H1 (cell line): ENCODE measurements around the gene LCOR. TPM values are rescaled to one million over a fixed set of nuclear protein-coding genes. Genes with fewer than 3 reads are reported as not detected.

Experiments
- CTCF ChIA-PET: fragments of 300-600 bp; sonication (Branson Sonifier 250); formaldehyde crosslinking; loops from one replicate; lab custom pipeline; 2021; ENCODE audit not compliant: partially characterized antibody; lab: Charles Lee
- POLR2A ChIA-PET: fragments of 300-600 bp; sonication (Branson Sonifier 250); formaldehyde crosslinking; loops from one replicate; lab custom pipeline; 2021; ENCODE audit warnings: inconsistent platforms; ENCODE audit not compliant: partially characterized antibody; lab: Charles Lee
- DNase-seq, 2 experiments: peaks; one replicate each; pipeline versions ENCODE4 v3.0.0 to v3.0.0-alpha.2; 2010 to 2022; ENCODE audit warnings: low spot score in 2 of 2, low read depth in 1 of 2, mixed read lengths in 1 of 2
- FAIRE-seq: peaks from 2 replicates; lab custom pipeline; 2011; peaks lifted over from hg19 to GRCh38; lab: Jason Lieb, UNC
- H2AFZ ChIP-seq: 2 replicates; pipeline ENCODE4 v1.8.1; 2012; ENCODE audit warnings: low read length, inconsistent platforms
- H2AK5ac ChIP-seq: 2 replicates; pipeline ENCODE4 v1.6.1; 2013; ENCODE audit warnings: low read depth, low read length
- H2BK120ac ChIP-seq: replicated peaks from 2 replicates; pipeline ENCODE3; 2013; ENCODE audit warnings: low read depth, low read length, inconsistent platforms
- H2BK12ac ChIP-seq: 2 replicates; pipeline ENCODE4 v1.6.1; 2013; ENCODE audit warnings: low read depth, low read length
- H2BK15ac ChIP-seq: 2 replicates; pipeline ENCODE4 v1.6.1; 2013; ENCODE audit warnings: low read length
- H2BK20ac ChIP-seq: 2 replicates; pipeline ENCODE4 v1.6.1; 2013; ENCODE audit warnings: low read length
- H2BK5ac ChIP-seq: 2 replicates; pipeline ENCODE4 v1.6.1; 2013; ENCODE audit warnings: low read depth, low read length
- H3K14ac ChIP-seq: 2 replicates; pipeline ENCODE4 v1.6.1; 2013; ENCODE audit warnings: inconsistent platforms; ENCODE audit not compliant: insufficient read length
- H3K18ac ChIP-seq: 2 replicates; pipeline ENCODE4 v1.6.1; 2013; ENCODE audit warnings: low read length; ENCODE audit errors: extremely low read depth
- H3K23ac ChIP-seq: 2 replicates; pipeline ENCODE4 v1.6.1; 2013; ENCODE audit warnings: inconsistent platforms; ENCODE audit not compliant: insufficient read length
- H3K23me2 ChIP-seq: 2 replicates; pipeline ENCODE4 v1.6.1; 2013; ENCODE audit warnings: low read depth, low read length
- H3K27ac ChIP-seq: 2 replicates; pipeline ENCODE4 v1.6.1; 2011; ENCODE audit warnings: low read depth, low read length, inconsistent platforms
- H3K27me3 ChIP-seq, 4 experiments: replicated peaks in 1 of 4; 1 replicate in 1 of 4; 2 replicates in 3 of 4; pipeline versions ENCODE4 v1.6.1 to v1.8.1; 2011 to 2013; ENCODE audit warnings: low read length in 3 of 4, mild to moderate bottlenecking in 3 of 4, inconsistent platforms in 2 of 4, mixed read lengths in 2 of 4, moderate library complexity in 1 of 4; ENCODE audit not compliant: control insufficient read depth in 3 of 4, insufficient read depth in 3 of 4; ENCODE audit errors: extremely low read depth in 1 of 4
- H3K36me3 ChIP-seq, 4 experiments: 2 replicates each; pipeline versions ENCODE4 v1.6.1 to v1.8.1; 2011 to 2013; ENCODE audit warnings: mild to moderate bottlenecking in 4 of 4, low read length in 3 of 4, moderate library complexity in 2 of 4, control low read depth in 1 of 4, inconsistent platforms in 1 of 4; ENCODE audit not compliant: insufficient read depth in 4 of 4, control insufficient read depth in 2 of 4
- H3K4ac ChIP-seq: replicated peaks from 2 replicates; pipeline ENCODE3; 2013; ENCODE audit warnings: low read length, low read depth, mixed read lengths, inconsistent platforms; ENCODE audit not compliant: insufficient read length
- H3K4me1 ChIP-seq, 4 experiments: replicated peaks in 1 of 4; 1 replicate in 1 of 4; 2 replicates in 3 of 4; pipeline versions ENCODE4 v1.6.1 to v1.8.1; 2011 to 2013; ENCODE audit warnings: low read length in 3 of 4, inconsistent platforms in 2 of 4, mixed read lengths in 1 of 4; ENCODE audit not compliant: insufficient read depth in 4 of 4, control insufficient read depth in 3 of 4
- H3K4me2 ChIP-seq, 2 experiments: 2 replicates each; pipeline versions ENCODE4 v1.6.1 to v1.8.1; 2011 to 2013; ENCODE audit warnings: low read depth in 2 of 2, low read length in 2 of 2, control low read depth in 1 of 2, inconsistent platforms in 1 of 2, mild to moderate bottlenecking in 1 of 2; ENCODE audit not compliant: insufficient read depth in 1 of 2
- H3K4me3 ChIP-seq, 4 experiments: fragments of 200-600, 300-600 bp in 1 of 4; sonication (generic), shearing (Covaris generic), sonication (Bioruptor Twin) in 1 of 4; 2 replicates each; pipeline versions ENCODE4 v1.5.1 to v1.8.1; 2011 to 2016; ENCODE audit warnings: low read length in 4 of 4, low read depth in 3 of 4, control low read depth in 2 of 4, inconsistent platforms in 2 of 4, mild to moderate bottlenecking in 2 of 4, mixed read lengths in 1 of 4, moderate library complexity in 1 of 4; ENCODE audit not compliant: insufficient read depth in 2 of 4; ENCODE audit errors: extremely low read depth in 1 of 4
- H3K56ac ChIP-seq: replicated peaks from 2 replicates; pipeline ENCODE3; 2013; ENCODE audit warnings: low read depth, mild to moderate bottlenecking, mixed read lengths, low read length, inconsistent platforms; ENCODE audit not compliant: insufficient read length
- H3K79me1 ChIP-seq: 2 replicates; pipeline ENCODE4 v1.6.1; 2013; ENCODE audit warnings: low read depth, low read length, control low read depth
- H3K79me2 ChIP-seq, 2 experiments: 2 replicates each; pipeline versions ENCODE4 v1.6.1 to v1.8.1; 2012 to 2013; ENCODE audit warnings: low read length in 2 of 2, mild to moderate bottlenecking in 2 of 2, inconsistent platforms in 1 of 2; ENCODE audit not compliant: insufficient read depth in 2 of 2, control insufficient read depth in 1 of 2
- H3K9ac ChIP-seq, 4 experiments: replicated peaks in 1 of 4; 1 replicate in 1 of 4; 2 replicates in 3 of 4; pipeline versions ENCODE4 v1.6.1 to v1.8.1; 2011 to 2013; ENCODE audit warnings: low read depth in 3 of 4, low read length in 3 of 4, control low read depth in 2 of 4, mild to moderate bottlenecking in 2 of 4, moderate library complexity in 2 of 4, inconsistent platforms in 1 of 4; ENCODE audit errors: extremely low read depth in 1 of 4
- H3K9me3 ChIP-seq, 2 experiments: 2 replicates each; pipeline versions ENCODE4 v1.6.1 to v1.8.1; 2012 to 2013; ENCODE audit warnings: mild to moderate bottlenecking in 2 of 2, moderate library complexity in 2 of 2, control low read depth in 1 of 2, inconsistent platforms in 1 of 2, low read depth in 1 of 2, low read length in 1 of 2, mixed read lengths in 1 of 2; ENCODE audit not compliant: insufficient read depth in 2 of 2
- H4K20me1 ChIP-seq, 2 experiments: replicated peaks in 1 of 2; 2 replicates each; pipeline versions ENCODE3 to v1.8.1; 2011 to 2013; ENCODE audit warnings: inconsistent platforms in 2 of 2, low read length in 2 of 2, mild to moderate bottlenecking in 1 of 2; ENCODE audit not compliant: insufficient read depth in 2 of 2, control insufficient read depth in 1 of 2
- H4K5ac ChIP-seq: 2 replicates; pipeline ENCODE4 v1.6.1; 2013; ENCODE audit warnings: low read length, low read depth, mixed read lengths, inconsistent platforms; ENCODE audit not compliant: insufficient read length
- H4K8ac ChIP-seq: 2 replicates; pipeline ENCODE4 v1.8.0; 2013; ENCODE audit warnings: mild to moderate bottlenecking, moderate library complexity, low read length, inconsistent platforms; ENCODE audit not compliant: insufficient read depth; ENCODE audit errors: extremely low read depth
- H4K91ac ChIP-seq: replicated peaks from 2 replicates; pipeline ENCODE3; 2013; ENCODE audit warnings: low read length, mixed read lengths, inconsistent platforms; ENCODE audit not compliant: insufficient read length
- CREB1 ChIP-seq: IDR thresholded peaks from 2 replicates; pipeline ENCODE4 v1.6.1; 2012; ENCODE audit warnings: inconsistent platforms
- HDAC6 ChIP-seq: IDR thresholded peaks from one replicate; pipeline ENCODE4 v1.7.1; 2012; ENCODE audit warnings: low read depth, mild to moderate bottlenecking, inconsistent platforms, low read length, moderate library complexity
- KDM4A ChIP-seq: IDR thresholded peaks from one replicate; pipeline ENCODE4 v1.7.1; 2012; ENCODE audit warnings: low read depth, mild to moderate bottlenecking, moderate library complexity, low read length, inconsistent platforms; ENCODE audit not compliant: severe bottlenecking
- NRF1 ChIP-seq: IDR thresholded peaks from 2 replicates; pipeline ENCODE4 v1.6.1; 2011; ENCODE audit warnings: mild to moderate bottlenecking, low read depth, low read length, improper control_type of control experiment
- RAD21 ChIP-seq, 2 experiments: IDR thresholded peaks in 1 of 2; conservative IDR thresholded peaks in 1 of 2; 2 replicates each; pipeline ENCODE4 v1.6.1; 2011; ENCODE audit warnings: low read depth in 2 of 2, low read length in 2 of 2, improper control_type of control experiment in 1 of 2, inconsistent platforms in 1 of 2, mild to moderate bottlenecking in 1 of 2, moderate library complexity in 1 of 2
- RBBP5 ChIP-seq: IDR thresholded peaks from 2 replicates; pipeline ENCODE4 v1.7.1; 2012; ENCODE audit warnings: low read depth, mild to moderate bottlenecking, inconsistent platforms, low read length, moderate library complexity, borderline replicate concordance
- RNF2 ChIP-seq: fragments of 200-900, 300-1000 bp; sonication (generic); IDR thresholded peaks from 2 replicates; pipeline ENCODE4 v1.7.1; 2016; ENCODE audit warnings: borderline replicate concordance, low read depth, mild to moderate bottlenecking, antibody characterized with exemption, low read length; ENCODE audit not compliant: poor library complexity, severe bottlenecking; ENCODE audit errors: missing control alignments
- SAP30 ChIP-seq: fragments of 300-600 bp; sonication (generic); IDR thresholded peaks from 2 replicates; pipeline ENCODE4 v1.7.1; 2012; ENCODE audit warnings: low read length, moderate library complexity, mild to moderate bottlenecking, inconsistent platforms; ENCODE audit not compliant: insufficient read depth, insufficient replicate concordance
- SP2 ChIP-seq: IDR thresholded peaks from 2 replicates; pipeline ENCODE4 v1.6.1; 2012; ENCODE audit warnings: mild to moderate bottlenecking, low read length, inconsistent platforms
- SP4 ChIP-seq: IDR thresholded peaks from 2 replicates; pipeline ENCODE4 v1.6.1; 2012; ENCODE audit warnings: low read length, inconsistent platforms
- SRF ChIP-seq: IDR thresholded peaks from 2 replicates; pipeline ENCODE4 v1.6.1; 2011; ENCODE audit warnings: mild to moderate bottlenecking, low read depth, low read length, moderate library complexity
- WGBS, 2 experiments: shearing (Covaris generic) in 1 of 2; methylation state at CpG; one replicate each; pipeline versions ENCODE4 v1.1.6 to v1.1.7; 2013 to 2015; ENCODE audit warnings: low lambda C conversion rate in 2 of 2, mixed read lengths in 2 of 2, inconsistent platforms in 1 of 2, low coverage in 1 of 2, missing lambda C conversion rate in 1 of 2; ENCODE audit not compliant: insufficient replicate concordance in 2 of 2, insufficient coverage in 1 of 2, insufficient read length in 1 of 2; ENCODE audit errors: extremely low coverage in 1 of 2, missing lambda C conversion rate in 1 of 2; 5-methylcytosine and 5-hydroxymethylcytosine counted together
- polyA plus RNA-seq, 7 experiments: library from polyadenylated mRNA; depleted of rRNA in 3 of 7; stranded (reverse) in 5 of 7; unstranded in 2 of 7; fragments of >200 nt in 5 of 7; fragments of 200-250 nt in 2 of 7; gene quantifications; 1 replicate in 5 of 7; 2 replicates in 1 of 7; 4 replicates in 1 of 7; pipeline versions ENCODE4 v1.2.1 to v1.2.3, GENCODE V29; 2011 to 2013; ENCODE audit warnings: missing spikeins in 2 of 7, mixed read lengths in 2 of 7
- total RNA-seq: library from RNA; stranded (reverse); fragmentation: NEBNext Ultra II Directional; extraction: Animal tissue kit (Norgen Biotek cat#: 25700); gene quantifications from 2 replicates; pipeline ENCODE4 v1.2.1, GENCODE V29; 2021
- TF ChIP-seq, protein P1 (sequence below): IDR thresholded peaks from 2 replicates; pipeline ENCODE4 v1.6.1; 2012; ENCODE audit warnings: inconsistent platforms

LCOR gene
- total and polyA plus RNA-seq, 2 of the 8 experiments (the other 6 are each of a cell fraction or from before 2014, with no cell fraction given): 4.7 to 25.5 TPM

DNA sequence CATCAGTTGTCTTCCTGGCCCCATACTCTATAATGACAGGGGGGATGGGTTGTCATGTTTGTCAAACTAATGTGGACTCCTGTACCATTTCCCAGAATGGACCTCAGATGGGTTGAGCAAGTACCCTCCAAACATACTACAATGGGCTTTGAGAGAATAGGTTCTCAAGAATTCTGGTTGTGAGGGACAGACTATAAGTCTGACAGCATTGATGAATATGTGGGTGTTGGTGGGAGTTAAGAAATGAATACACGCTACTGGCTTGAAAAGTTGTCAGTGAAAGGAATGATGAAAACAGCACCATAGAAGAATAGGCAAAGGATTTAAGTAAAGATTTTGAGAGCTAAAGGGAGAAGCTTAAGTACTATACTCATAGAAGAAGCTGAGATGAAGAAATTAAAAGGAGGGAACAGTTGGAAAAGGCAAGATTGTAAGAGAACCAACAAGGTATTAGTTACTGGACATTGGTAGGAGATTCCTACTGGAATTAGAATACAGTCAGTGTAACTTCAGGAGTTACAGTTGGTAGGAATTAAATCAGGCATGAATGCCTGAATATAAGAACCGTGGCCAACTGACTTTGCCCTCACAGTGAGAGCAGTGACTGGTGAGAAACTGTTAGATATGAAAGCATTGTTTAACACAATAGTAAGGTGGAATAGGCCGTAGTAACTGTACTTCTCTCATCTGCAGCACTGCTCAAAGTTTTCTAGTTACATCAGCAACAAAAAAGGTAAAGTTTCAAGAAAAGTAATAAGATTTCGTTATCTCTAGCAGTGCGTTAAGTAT is 86.3 kb downstream of the LCOR start:
- POLR2A ChIA-PET: no interaction called here
- no peak overlapping the region for H3K9ac ChIP-seq
- H2AFZ ChIP-seq: no peak overlapping the region
- H2AK5ac ChIP-seq: no peak overlapping the region
- H4K20me1 ChIP-seq: no peaks in the 10 kb centered on the region
- H3K79me2 ChIP-seq: peaks cover 0 to 7% of the 10 kb centered on the region in 2 experiments; a peak in 1 of 4 replicates
- H4K91ac ChIP-seq: no peak overlapping the region
- H3K4me2 ChIP-seq: no peak overlapping the region
- H3K4ac ChIP-seq: no peak overlapping the region
- H4K8ac ChIP-seq: no peak overlapping the region
- no peak overlapping the region for H3K18ac ChIP-seq
- 93% methylated on average over 5 of the region's 5 CpGs; no CpG with 5 or more reads in 1 of the 2 experiments for WGBS, 2 experiments
- no peak overlapping the region for H4K5ac ChIP-seq
- no peaks in the 10 kb centered on the region for H3K79me1 ChIP-seq
- CTCF ChIA-PET: interaction anchor here (1.8 kb wide), 1 partner anchor 8 kb away, joined by 9 read pairs; no protein-coding TSS in a partner anchor
- H3K14ac ChIP-seq: no peak overlapping the region
- no peak for FAIRE-seq
- no peak for DNase-seq
- no peak overlapping the region for H2BK12ac ChIP-seq
- no peak overlapping the region for H3K27ac ChIP-seq
- H2BK120ac ChIP-seq: no peak overlapping the region
- H3K4me1 ChIP-seq: no peaks in the 10 kb centered on the region
- no peak overlapping the region for H2BK15ac ChIP-seq
- no peak overlapping the region for H3K23ac ChIP-seq
- H3K4me3 ChIP-seq: no peak overlapping the region
- H3K23me2 ChIP-seq: no peaks in the 10 kb centered on the region
- peaks cover 0 to 1% (median 0%) of the 10 kb centered on the region in 4 experiments; a peak in 1 of 7 replicates for H3K27me3 ChIP-seq
- H3K9me3 ChIP-seq: no peaks in the 10 kb centered on the region
- H3K56ac ChIP-seq: no peak overlapping the region
- no peaks in the 10 kb centered on the region; a peak in 2 of 8 replicates for H3K36me3 ChIP-seq
- no peak overlapping the region for H2BK20ac ChIP-seq
- H2BK5ac ChIP-seq: no peak overlapping the region
- no peak for TF ChIP-seq HDAC6
- TF ChIP-seq KDM4A: no peak
- no peak for TF ChIP-seq RBBP5
- no peak for TF ChIP-seq RAD21 (IDR thresholded peaks at IDR 0.05 in 1 of 2, conservative IDR thresholded peaks at IDR 0.05 in 1 of 2; ENCODE audit: low read depth in 2 of 2, low read length in 2 of 2)
- TF ChIP-seq, protein P1, sequence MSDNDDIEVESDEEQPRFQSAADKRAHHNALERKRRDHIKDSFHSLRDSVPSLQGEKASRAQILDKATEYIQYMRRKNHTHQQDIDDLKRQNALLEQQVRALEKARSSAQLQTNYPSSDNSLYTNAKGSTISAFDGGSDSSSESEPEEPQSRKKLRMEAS: no peak
- TF ChIP-seq SP4: no peak
- TF ChIP-seq SRF: no peak
- TF ChIP-seq SAP30: no peak
- no peak for TF ChIP-seq CREB1
- no peak for TF ChIP-seq RNF2
- TF ChIP-seq NRF1: no peak
- TF ChIP-seq SP2: no peak
